ENCODE results near the gene SLC39A12.

SLC39A12 gene

GRCh38 chr10:17965649-17966235 lies 14.0 kb downstream of the SLC39A12 start:
- no peak for DNase-seq

GRCh38 chr10:17974505-17974904 lies 22.8 kb downstream of the SLC39A12 start:
- no peak for DNase-seq

- no peak for DNase-seq
These were observed 29.3 kb downstream of the SLC39A12 start for GRCh38 chr10:17980846-17981565.

GRCh38 chr10:17981766-17982380 lies 30.2 kb downstream of the SLC39A12 start:
- DNase-seq = no peak

GRCh38 chr10:17984056-17984455 lies 32.3 kb downstream of the SLC39A12 start:
- no peak for DNase-seq

GRCh38 chr10:17984563-17984962 lies 32.8 kb downstream of the SLC39A12 start:
- DNase-seq = no peak

- DNase-seq = no peak
These were observed 38.4 kb downstream of the SLC39A12 start for GRCh38 chr10:17989908-17990767.

- DNase-seq = no peak
These were observed 40.5 kb downstream of the SLC39A12 start for GRCh38 chr10:17992266-17992665.

- no peak for DNase-seq
These were observed 41.6 kb downstream of the SLC39A12 start for GRCh38 chr10:17993361-17993760.

- DNase-seq = no peak
These were observed 48.9 kb downstream of the SLC39A12 start for GRCh38 chr10:18000601-18001000.

- no peak for DNase-seq
These were observed 53.7 kb downstream of the SLC39A12 start for GRCh38 chr10:18005445-18005780.

GRCh38 chr10:18005781-18006456 lies 54.2 kb downstream of the SLC39A12 start:
- no peak for DNase-seq

GRCh38 chr10:18008986-18009385 lies 57.3 kb downstream of the SLC39A12 start:
- DNase-seq = no peak

- DNase-seq = no peak
These were observed 58.3 kb downstream of the SLC39A12 start for GRCh38 chr10:18010050-18010449.

- DNase-seq = no peak
These were observed 68.8 kb downstream of the SLC39A12 start for GRCh38 chr10:18020523-18020922.

GRCh38 chr10:18021725-18022480 lies 70.2 kb downstream of the SLC39A12 start:
- no peak for DNase-seq

GRCh38 chr10:18043148-18044006 lies 91.7 kb downstream of the SLC39A12 start:
- no peak for DNase-seq

- no peak for DNase-seq
These were observed 93.4 kb downstream of the SLC39A12 start for GRCh38 chr10:18044976-18045720.

GRCh38 chr10:18056583-18056982 lies 104.9 kb downstream of the SLC39A12 start:
- DNase-seq = no peak

- no peak for DNase-seq
These were observed 108.3 kb downstream of the SLC39A12 start for GRCh38 chr10:18059826-18060559.

Data from NCI-H187 treated with DMSO at 0.1 percent for 48 hours (cell line).